ENCODE results near the gene DUSP2.
A peak's percentile ranks its signal among the peaks of the same experiment; 100 is the strongest.

DUSP2 gene

DNA sequence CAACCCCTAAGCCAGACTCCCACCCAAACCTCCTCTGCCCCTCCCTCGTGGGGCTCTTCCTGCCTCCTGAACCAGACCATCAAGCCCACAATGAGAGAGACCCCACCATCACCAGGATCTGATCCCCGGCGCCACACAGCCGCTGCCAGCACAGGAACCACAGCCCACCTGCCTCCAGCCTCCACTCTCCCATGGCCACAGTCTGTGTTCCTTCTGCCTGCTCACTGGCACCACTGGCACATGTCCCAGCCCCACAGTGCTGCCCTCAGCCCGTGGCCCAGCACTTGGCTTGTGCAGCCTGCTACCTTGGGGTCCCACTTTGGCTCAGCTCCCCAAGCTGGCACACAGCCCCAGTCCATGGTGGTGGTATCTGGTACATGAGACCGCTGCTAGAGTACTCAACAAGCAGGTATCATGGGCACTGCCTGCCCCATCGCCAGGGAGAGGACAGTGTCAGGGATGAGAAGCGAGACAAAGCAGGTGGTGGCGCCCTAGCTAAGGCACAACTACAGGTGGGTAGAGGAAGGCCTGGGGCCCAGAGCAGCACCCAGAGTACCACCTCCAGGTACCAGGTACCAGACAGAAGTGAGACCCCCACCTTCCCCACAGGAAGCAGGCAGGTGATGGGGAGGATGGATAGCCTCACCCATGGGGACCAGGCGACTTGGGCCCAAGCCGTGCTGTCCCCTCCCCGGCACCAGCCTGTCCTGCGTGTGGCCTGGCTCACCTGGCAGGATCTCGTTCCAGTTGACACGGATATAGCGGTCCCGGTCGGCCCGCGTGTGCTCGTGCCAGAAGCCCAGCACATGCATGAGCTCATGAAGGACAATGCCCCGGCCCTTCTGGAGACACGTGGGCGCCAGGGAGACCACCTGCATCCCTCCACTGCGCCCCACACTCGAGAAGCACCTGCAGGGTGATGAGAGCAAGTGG lies 13.2 kb downstream of the DUSP2 start:
- no peak for DNase-seq (ENCODE audit: low spot score)

DNA sequence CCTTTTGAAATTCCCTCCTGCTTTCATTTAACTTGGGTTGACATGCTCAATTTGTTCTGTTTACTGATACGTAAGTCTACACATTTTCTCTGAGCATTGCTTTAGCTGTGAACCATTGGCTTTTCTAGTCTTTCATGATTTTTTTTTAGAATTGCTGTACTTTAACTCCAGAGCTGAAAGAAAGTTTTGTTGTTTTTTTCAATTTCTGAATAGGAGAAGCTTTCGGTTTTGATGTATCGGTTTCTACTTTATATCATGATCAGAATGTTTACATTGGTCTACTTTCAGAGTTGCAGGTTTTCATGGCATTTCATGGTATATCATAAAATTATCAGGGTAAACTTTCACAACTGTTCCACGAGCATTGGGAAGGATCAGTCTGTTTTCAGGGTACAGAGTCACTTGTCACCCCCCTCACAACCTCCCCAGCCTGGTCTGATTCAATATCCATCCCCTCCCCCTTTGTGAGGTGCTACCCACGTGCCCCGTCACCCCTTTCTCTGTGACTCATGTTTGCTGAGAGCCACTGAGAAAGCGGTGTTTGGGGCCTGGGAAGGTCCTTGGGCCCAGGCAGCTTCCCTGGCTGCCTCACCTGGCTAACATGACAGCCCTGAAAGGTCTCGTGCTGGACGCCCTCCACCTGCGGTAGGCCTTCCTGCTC lies 14.0 kb downstream of the DUSP2 start:
- no peak for DNase-seq (ENCODE audit: low spot score)

DNA sequence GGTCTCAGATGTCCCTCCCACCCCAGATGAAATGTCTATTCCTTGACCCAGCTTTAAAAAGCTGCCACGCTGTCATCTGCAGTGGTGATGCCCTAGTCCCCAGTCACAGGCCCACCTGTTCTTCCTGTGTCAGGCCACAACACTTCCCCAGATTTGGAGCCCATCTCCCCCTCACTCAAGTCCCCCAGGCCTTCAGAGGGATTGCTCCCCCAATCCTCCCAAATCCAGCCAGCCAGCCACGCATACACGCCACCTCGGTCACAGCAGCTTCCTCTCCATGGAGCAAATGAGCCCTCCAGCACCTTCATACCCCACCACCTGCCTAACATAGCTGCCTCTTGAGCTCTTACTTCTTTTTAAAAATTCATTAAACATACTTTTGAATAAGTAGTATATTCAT lies 14.8 kb downstream of the DUSP2 start:
- DNase-seq (ENCODE audit: low spot score), result no peak

DNA sequence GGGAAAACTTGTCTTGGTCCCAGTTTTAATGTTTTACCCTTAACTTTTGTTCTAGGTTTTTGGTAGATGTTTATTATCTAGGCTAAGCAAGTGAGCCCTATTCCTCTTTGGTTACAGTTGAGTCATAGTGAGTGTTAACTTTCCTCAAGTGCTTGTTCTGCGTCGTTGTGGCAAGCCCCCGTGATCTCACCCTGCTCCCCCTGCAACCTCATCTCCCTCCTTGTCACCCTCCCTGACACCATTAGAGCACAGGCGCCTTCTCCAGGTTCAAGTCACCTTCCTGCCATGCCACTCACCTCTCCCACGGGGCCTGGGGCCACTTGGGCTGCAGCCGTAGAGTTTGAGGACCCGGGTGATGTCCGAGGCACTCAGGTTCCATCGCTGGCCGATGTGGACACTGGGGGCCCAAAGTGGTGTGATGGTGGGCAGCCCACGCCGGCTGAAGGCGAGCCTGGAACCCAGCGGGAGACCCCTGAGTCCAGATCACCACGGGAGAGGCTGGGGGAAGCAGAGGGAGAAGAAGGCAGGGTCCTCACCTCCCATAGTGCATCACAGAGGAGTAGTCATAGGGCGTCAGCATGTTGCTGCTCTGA lies 15.6 kb downstream of the DUSP2 start:
- no peak for DNase-seq (ENCODE audit: low spot score)

DNA sequence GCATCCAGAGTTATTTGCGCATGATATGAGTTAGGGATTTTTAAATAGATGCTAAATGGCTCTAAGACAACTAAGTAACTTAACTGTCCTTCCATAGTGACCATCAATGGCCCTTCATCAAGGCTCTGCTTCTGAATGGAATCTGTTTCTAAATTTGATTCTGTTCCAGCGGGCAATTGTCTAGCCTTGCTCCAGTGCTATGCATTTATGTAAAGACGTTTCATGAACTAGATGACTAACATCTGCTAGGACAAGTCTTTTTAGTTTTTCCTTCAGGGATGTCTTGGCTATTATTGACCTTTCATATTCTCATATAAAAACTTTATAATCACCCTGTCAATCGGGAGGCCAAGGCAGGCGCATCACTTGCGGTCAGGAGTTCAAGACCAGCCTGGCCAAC lies 16.8 kb downstream of the DUSP2 start:
- DNase-seq (ENCODE audit: low spot score), result no peak

DNA sequence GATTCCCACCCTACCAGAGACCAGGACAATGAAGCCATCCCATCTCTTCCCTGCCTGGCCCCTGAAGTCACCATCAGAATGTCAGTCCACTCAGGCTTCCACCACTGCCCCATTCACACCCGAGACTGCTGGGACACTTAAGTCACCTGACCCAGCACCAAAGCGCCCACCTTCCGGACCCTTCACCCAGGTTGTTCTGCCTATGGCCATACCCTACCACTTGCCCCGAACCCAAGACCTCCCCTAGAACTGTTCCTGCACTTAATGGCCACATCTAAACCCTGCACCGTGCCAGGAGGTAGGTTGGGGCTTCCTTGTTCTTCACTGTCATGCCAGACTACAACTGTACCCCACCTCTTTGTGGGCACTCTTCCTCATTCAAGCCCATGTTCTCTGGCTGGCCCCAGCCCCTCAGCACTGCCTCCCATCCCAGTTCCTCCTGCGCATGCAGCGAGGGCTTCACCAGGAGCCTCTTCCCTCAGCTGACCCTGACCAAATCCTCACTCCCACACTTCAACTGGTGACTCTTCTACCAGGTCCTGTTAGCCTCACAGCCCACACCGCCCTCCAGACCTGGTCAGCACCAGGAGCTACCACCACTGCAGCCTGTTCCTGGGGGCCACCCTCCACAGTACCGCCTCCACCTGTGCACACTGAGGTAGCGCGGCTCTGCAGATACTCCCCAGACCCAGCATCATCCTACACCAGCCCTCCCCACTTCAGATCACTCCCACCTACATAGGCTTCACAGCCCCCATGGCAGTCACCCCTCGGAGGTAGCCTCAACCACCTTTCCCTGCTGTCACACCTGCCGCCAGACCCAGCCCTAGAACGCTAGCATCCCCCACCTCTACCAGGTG lies 20.6 kb downstream of the DUSP2 start:
- no peak for DNase-seq (ENCODE audit: low spot score)

DNA sequence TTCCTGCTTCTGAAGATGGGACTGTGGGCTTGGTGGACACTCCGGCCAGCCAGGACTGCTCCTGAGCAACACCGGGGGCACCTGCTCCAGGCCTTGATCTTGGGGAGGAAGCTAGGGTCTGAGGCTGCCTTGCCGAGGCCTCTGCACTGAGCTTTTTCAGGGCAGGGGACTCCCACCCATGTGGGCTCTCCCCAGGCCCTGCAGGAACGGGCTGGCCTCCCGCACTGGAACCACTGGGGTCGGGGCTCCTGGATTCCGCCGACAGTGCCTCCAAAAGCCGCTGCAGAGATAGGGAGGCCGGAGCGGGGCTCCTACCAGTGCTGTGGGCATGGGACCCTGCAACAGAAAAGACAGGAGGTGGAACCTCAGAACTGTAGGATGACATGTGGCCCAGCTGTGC lies 21.3 kb downstream of the DUSP2 start:
- no peak for DNase-seq (ENCODE audit: low spot score)

DNA sequence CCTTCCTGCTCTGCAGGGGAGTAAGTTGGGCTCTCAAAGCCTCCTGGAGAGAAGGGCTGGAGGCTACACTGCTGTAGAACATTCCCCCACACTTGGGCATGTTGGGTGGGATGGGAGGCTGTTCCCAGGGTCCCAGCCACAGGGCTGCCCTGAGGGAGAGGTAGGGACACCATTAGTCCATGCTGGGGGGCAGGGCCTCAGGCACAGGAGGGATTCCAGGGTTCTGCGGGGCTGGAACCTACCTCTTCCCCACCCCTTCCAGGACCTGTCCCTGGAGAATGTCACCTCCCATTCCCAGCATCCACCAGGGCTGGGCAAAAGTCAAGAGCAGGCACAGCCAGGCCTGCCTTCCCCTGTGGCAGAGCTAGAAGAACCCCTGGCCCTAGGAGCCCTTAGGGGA lies 21.9 kb downstream of the DUSP2 start:
- no peak for DNase-seq (ENCODE audit: low spot score)

DNA sequence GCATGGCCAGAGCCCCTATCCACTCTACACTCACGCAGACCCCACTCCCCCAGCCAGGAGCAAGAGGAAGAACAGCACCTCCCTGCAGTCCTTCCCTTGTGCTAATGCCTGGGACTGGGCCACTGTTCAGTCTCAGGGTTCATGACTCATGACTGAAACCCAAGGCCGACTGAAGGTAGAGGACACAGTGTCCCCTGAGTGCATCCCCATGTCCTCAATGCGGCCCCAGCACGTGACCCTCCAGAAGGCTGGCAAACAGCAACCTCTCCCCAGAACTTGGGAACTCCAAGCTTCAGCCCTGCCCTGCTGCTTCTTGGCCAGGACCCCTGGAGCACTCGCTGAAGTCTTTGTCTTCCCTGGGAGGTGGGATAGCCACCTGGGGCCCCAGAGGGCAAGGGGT lies 22.8 kb downstream of the DUSP2 start:
- no peak for DNase-seq (ENCODE audit: low spot score)

DNA sequence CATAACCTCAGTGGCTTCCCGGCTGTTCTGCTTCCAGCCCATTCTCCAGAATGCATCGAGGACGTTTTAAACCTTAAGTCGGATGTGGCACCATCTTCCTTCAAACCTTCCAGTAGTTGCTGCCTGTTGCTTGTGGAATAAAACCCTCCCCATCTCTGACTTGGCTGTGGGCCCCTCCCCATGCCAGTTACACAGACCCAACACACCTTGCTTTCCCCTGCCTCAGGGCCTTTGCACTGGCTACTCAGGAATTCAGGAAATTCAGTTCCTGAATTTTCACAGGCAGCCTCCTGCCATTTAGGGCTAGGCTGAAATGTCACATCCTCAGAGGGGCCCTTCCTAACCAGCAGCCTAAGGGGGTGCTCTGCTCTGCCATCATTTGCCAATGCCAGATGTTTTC lies 23.8 kb downstream of the DUSP2 start:
- no peak for DNase-seq (ENCODE audit: low spot score)

DNA sequence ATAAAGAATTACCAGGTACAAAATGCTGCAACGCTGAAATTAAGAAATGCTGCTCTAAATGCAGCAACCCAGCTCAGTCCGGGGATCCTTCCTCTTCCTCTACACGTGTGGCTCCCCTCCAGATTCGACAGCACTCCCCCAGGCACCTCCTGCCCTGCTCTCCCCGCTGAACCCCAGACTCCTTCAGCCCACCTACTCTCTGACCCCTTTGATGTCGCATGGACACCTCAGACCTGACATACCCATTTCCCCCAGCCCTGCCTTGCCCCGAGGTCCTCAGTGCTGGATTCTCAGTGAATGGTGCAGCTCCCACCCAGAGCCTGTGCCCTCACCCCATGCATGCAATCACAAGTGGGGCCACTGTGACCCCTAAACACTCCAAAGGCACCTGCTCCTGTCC lies 24.2 kb downstream of the DUSP2 start:
- DNase-seq (ENCODE audit: low spot score), result no peak

DNA sequence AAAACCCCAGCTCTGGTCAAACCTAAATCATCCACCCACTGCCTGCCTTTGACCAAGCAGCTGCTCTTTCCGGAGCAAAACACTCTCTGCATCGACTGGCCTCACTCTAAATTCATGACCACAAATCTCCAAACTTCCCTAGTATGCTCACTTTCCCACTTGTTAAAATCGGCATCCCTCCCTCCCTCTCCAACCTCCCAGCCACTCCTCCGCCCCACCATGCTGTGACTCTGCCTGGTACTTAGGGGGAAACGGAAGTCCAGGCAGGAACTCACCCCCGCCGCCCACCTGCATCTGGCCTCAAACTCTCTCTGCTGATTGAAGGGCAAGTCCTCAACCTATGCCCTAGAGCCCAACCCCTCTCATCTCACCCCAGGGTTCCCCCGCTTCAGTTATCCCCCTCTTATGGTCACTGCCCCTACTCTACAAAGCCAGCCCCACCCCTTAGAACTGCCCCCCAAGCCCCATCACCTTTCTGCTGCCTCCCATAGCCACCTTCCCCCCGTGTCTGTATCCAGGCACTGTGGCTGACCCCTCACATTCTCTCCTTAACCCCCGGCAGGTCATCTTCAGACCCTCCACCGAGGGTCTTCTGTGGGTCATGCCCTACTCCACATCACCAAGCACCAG lies 25.0 kb downstream of the DUSP2 start:
- DNase-seq (ENCODE audit: low spot score), result no peak

DNA sequence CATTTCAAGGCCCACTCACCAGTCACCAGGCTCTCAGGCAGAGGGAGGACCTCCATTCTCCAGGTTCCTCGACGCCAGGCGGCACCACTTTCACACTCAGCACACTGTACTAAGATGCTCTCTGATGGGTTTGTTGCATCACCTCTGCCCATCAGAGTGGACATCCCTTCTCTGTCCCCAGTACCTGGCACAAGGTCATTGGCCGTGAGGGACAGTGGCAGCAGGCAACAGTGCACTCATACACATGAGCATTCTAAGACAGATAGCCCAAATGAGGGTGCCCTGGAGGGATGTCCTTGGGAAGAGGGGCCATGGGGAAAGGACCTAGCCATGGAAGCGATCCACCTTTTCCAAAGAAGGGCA lies 25.9 kb downstream of the DUSP2 start:
- no peak for DNase-seq (ENCODE audit: low spot score)

DNA sequence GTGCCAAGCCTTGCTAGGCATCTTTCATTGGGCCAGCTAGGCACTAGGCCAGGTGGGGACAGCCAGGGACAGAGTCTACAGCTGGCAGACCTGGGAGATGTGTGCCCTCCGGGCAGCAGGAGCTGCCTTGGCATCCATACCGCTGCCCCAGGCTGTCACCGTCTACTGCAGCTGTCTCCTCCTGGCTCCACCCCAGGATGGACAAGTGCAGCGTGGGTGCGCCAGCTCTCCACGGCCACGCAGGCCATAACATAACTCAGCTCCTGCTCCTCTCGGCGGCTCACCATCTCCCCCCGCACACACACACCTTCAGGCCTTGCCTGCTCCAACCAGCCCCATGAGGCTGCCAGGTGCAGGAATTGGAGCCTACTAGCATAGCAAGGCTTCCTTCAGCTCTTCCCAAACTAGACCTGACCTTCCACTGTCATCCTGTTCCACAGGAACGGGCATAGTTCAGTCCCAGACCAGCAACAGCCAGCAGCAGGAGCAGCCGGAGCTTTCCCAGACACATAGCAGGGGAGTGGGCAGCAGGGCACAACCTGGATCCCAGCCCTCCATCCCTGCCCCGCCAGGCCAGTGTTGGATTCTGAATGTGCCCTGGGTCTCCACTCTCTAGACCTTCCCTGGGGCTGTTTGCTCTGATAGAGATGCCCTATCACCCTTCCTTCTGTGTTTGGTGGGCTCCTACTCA lies 26.4 kb downstream of the DUSP2 start:
- DNase-seq (ENCODE audit: low spot score), result no peak

DNA sequence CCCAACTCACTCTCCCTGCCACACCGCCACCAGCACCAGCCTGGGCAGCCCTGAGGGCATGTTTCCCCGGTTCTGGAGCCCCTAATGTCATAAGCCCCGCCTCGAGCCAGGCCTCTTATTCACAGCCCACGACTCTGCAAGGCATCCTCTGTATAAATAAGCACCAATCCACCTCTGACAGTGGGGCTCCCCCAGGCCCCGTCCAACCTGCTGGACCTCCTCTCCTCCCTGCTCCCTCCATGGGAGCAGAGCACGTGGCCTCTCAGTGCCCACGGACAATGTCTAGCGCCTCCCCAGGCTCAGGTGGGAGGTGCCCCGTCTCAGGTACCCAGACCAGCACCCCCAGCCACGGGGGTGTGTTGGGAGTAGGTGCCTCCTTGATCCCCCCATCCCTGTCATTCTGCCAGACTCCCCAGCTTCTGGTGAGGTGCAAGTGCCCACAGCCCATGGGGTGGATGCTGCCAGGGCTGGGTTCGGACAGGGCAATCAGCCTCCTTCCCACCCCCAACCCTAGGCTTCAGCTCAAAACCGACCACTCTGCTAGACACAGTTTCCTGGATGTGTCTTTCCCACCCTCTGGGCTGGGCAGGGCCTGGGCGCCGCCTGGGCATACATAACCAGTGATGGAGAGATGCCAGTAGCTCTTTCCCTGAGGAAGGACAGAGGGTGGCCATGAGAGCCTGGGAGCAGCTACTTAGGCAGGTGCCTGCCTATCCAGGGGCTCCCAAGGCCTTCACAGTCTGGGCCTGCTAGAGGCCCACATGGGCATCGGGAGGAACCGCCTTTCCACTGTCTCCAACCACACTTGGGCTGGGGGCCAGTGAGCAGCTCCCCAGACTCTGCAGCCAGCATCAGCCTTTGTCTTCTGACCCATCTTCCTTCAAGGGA lies 27.3 kb downstream of the DUSP2 start:
- DNase-seq (ENCODE audit: low spot score), result no peak

DNA sequence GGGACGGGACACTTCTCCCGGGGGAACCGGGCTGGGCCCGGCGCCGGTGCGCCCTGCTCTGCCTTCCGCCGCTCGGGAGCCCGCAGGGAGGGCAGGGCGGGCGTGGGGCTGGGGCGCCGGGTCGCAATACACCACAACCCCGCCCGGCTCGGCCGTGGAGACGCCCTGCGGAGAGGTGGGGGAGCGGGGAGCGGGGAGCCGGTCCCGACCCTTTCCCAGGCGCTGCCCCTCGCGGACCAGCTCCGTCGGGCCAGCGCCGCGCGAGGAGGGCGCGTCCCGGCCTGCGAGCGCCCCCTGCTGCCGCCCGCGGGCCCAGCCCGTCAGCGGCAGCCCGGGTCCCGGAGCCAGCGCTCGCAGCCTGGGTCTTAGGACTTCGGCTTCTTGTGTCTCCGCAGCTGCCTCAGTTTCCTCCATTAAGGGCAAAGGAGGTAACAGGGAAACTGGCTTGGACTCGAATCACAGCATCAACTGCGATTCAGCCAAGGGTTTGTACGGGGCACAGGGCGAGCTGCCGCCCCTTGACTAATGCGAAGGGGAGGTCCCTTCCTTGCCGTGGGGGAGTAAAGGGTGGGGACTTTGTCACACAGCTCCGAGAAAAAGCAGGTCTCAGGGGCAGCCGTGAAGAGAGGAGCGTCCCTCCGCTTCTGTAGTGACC lies 28.2 kb downstream of the DUSP2 start:
- DNase-seq (ENCODE audit: low spot score), result peak; percentile 38

DNA sequence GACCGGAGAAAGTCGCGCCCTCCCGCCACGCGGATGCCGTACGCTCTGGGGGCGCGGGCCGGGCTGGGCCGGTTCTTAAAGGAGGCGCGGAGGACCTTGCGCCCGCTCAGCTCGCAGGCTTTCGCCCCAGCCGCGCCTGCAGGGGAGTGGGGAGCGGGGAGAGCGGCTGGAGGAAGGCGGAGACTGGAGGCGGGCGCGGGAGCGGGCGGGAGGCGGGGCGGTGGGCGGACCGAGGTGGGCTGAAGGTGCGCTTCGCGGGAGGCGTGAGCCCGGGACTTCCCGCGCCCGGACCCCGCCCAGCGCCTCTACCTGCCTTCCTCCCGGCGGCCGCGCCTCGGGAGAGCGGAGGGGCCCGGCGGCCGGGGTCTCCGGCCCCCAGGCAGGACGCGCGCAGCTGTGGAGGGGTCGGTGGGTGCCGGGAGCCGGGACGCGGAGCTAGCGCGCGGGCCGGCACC lies 28.8 kb downstream of the DUSP2 start, which contains the start of gene ADRA2B:
ADRA2B (minus strand) TSS at position 148 of the 455 bp plus-strand sequence. CDS start 422 bp downstream, outside the sequence.
- no peak for DNase-seq (ENCODE audit: low spot score)

DNA sequence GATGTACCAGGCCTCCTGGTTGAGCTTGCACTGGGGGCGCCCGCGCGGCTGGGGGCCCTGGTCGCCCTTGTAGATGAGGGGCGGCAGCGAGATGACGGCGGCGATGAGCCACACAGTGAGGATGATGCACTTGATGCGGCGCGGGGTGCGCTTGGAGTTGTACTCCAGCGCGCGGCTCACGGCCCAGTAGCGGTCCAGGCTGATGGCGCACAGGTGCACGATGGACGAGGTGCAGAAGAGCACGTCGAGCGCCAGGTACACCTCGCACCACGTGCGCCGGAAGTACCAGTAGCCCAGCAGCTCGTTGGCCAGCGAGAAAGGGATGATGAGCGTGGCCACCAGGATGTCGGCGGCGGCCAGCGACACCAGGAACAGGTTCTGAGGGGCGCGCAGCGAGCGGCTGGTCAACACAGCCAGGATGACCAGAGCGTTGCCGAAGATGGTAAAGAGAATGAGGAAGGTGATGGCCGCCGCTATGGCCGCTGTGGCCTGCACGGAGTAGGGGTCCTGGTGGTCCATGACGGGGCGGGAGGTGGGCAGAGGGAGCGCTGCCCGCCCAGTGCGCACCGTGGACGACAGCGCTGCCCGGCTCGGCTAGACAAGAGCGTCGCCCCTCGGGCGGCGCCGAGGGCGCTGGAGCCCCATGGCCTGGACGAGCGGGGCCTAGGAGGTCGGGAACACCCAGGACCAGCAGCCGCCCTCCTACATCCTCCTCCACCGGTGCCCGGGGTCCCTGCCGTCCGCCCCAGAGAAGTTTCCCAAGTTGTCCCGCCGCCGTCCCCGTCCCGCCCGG lies 29.4 kb downstream of the DUSP2 start:
- no peak for DNase-seq (ENCODE audit: low spot score)

All from globus pallidus (tissue), 1 donor.